Parathyroid adenoma (tissue), 2 donors: ENCODE measurements around the gene TMC6.

ENCODE experiments used
- H2AFZ ChIP-seq: fragments of 300-600 bp; sonication (generic); one replicate; pipeline ENCODE4 v1.7.0; 2017; ENCODE audit warnings: antibody characterized with exemption, mild to moderate bottlenecking
- H3K27ac ChIP-seq: fragments of 300-600 bp; sonication (generic); one replicate; pipeline ENCODE4 v1.7.0; 2017
- H3K27me3 ChIP-seq: fragments of 300-600 bp; sonication (generic); one replicate; pipeline ENCODE4 v1.7.0; 2017; ENCODE audit warnings: low read length; ENCODE audit not compliant: control insufficient read depth, insufficient read depth
- H3K36me3 ChIP-seq: fragments of 300-600 bp; sonication (generic); one replicate; pipeline ENCODE4 v1.7.0; 2017; ENCODE audit warnings: low read length; ENCODE audit not compliant: control insufficient read depth, insufficient read depth
- H3K4me1 ChIP-seq: fragments of 300-600 bp; sonication (generic); one replicate; pipeline ENCODE4 v1.7.0; 2017; ENCODE audit warnings: control low read depth
- H3K4me2 ChIP-seq: fragments of 300-600 bp; sonication (generic); one replicate; pipeline ENCODE4 v1.7.0; 2017; ENCODE audit warnings: low read length
- H3K4me3 ChIP-seq: fragments of 300-600 bp; sonication (generic); one replicate; pipeline ENCODE4 v1.7.0; 2017; ENCODE audit warnings: low read depth, low read length
- H3K79me2 ChIP-seq: fragments of 300-600 bp; sonication (generic); one replicate; pipeline ENCODE4 v1.7.0; 2017; ENCODE audit warnings: control low read depth
- H3K9ac ChIP-seq: fragments of 300-600 bp; sonication (generic); one replicate; pipeline ENCODE4 v1.7.0; 2017; ENCODE audit warnings: mild to moderate bottlenecking
- H3K9me3 ChIP-seq: fragments of 300-600 bp; sonication (generic); one replicate; pipeline ENCODE4 v1.7.0; 2017; ENCODE audit warnings: low read length; ENCODE audit not compliant: control insufficient read depth
- CTCF ChIP-seq: fragments of 300-600 bp; sonication (generic); IDR thresholded peaks from one replicate; pipeline ENCODE4 v1.7.0; 2017; ENCODE audit warnings: antibody characterized with exemption, mild to moderate bottlenecking
- donor health status: primary hyperparathyroidism.

The TMC6 gene

GRCh38 chr17:78125138-78125913 is 3.2 kb downstream of the TMC6 start:
- Histone ChIP-seq H3K4me3 (no peak overlapping the region), H3K36me3 (no peaks in the 10 kb centered on the region)
- no peak for TF ChIP-seq CTCF

GRCh38 chr17:78124836-78125137 is 3.8 kb downstream of the TMC6 start:
- Histone ChIP-seq H3K27ac (no peak overlapping the region), H3K9ac (no peak overlapping the region)

More at GRCh38 chr17:78125138-78125913, 3.2 kb downstream of the TMC6 start:
- H3K27ac ChIP-seq: no peak overlapping the region
- no peaks in the 10 kb centered on the region for H3K79me2 ChIP-seq
- peaks cover 4% of the 10 kb centered on the region for H3K4me1 ChIP-seq
- H3K9me3 ChIP-seq: no peaks in the 10 kb centered on the region
- H3K9ac ChIP-seq: no peak overlapping the region
- H2AFZ ChIP-seq: no peak overlapping the region
- H3K27me3 ChIP-seq: no peaks in the 10 kb centered on the region
- no peak overlapping the region for H3K4me2 ChIP-seq

GRCh38 chr17:78124081-78124835 is 4.3 kb downstream of the TMC6 start:
- Histone ChIP-seq H3K4me2 (no peak overlapping the region), H3K36me3 (no peaks in the 10 kb centered on the region), H3K4me3 (no peak overlapping the region), H3K27me3 (no peaks in the 10 kb centered on the region), H3K9ac (no peak overlapping the region), H3K27ac (no peak overlapping the region), H3K79me2 (no peaks in the 10 kb centered on the region), H3K4me1 (peaks cover 3% of the 10 kb centered on the region), H2AFZ (no peak overlapping the region), H3K9me3 (no peaks in the 10 kb centered on the region)
- TF ChIP-seq CTCF: no peak

More at GRCh38 chr17:78124836-78125137, 3.8 kb downstream of the TMC6 start:
- Histone ChIP-seq H3K9me3 (no peaks in the 10 kb centered on the region), H3K4me2 (no peak overlapping the region), H3K27me3 (no peaks in the 10 kb centered on the region), H3K4me1 (peaks cover 4% of the 10 kb centered on the region), H3K79me2 (no peaks in the 10 kb centered on the region), H2AFZ (no peak overlapping the region), H3K36me3 (no peaks in the 10 kb centered on the region), H3K4me3 (no peak overlapping the region)
- no peak for TF ChIP-seq CTCF

- H3K27me3 ChIP-seq: no peaks in the 10 kb centered on the region
- H3K4me3 ChIP-seq: no peak overlapping the region
- H3K36me3 ChIP-seq: no peaks in the 10 kb centered on the region
- no peak overlapping the region for H3K27ac ChIP-seq
- H3K79me2 ChIP-seq: no peaks in the 10 kb centered on the region
- H2AFZ ChIP-seq: no peak overlapping the region
- H3K9me3 ChIP-seq: no peaks in the 10 kb centered on the region
- no peak overlapping the region for H3K9ac ChIP-seq
- no peak for TF ChIP-seq CTCF
- no peak overlapping the region for H3K4me2 ChIP-seq
- H3K4me1 ChIP-seq: no peaks in the 10 kb centered on the region
These were observed 5.2 kb downstream of the TMC6 start for GRCh38 chr17:78123258-78123929.
